K562 (cell line): ENCODE measurements around the gene GALNT12. TPM values are rescaled to one million over a fixed set of nuclear protein-coding genes. Genes with fewer than 3 reads are reported as not detected.

ENCODE experiments used
- ATAC-seq: fragments of 200-7000 bp; cut with Tn5 transposase; 3 replicates; pipeline ENCODE4 v1.9.1; 2020; ENCODE audit warnings: moderate library complexity
- BruUV-seq: library from RNA; stranded (reverse); fragments of 400-500 nt; replicated peaks from 2 replicates; lab custom pipeline; 2021; lab: Mats Ljungman, UMichigan
- CTCF ChIA-PET: fragments of 300-600 bp; formaldehyde crosslinking; extraction: SDS; loops from one replicate; lab custom pipeline; 2021; ENCODE audit warnings: low intra/inter-chr PET ratio; lab: Yijun Ruan, JAX
- POLR2A ChIA-PET: fragments of 300-600, 350-650 bp; sonication (Branson Sonifier 250); formaldehyde crosslinking; extraction: SDS; loops from one replicate; lab custom pipeline; 2021; ENCODE audit warnings: antibody characterized with exemption, inconsistent platforms; lab: Yijun Ruan, JAX
- DNase-seq, 4 experiments: peaks; one replicate each; pipeline versions ENCODE4 v3.0.0 to v3.0.0-alpha.2; 2011 to 2018; ENCODE audit warnings: low spot score in 3 of 4, mixed read lengths in 3 of 4; ENCODE audit errors: extremely low read depth in 1 of 4
- FAIRE-seq: peaks from 2 replicates; lab custom pipeline; 2011; peaks lifted over from hg19 to GRCh38; lab: Jason Lieb, UNC
- H2AFZ ChIP-seq: 2 replicates; pipeline ENCODE4 v1.6.0; 2011; ENCODE audit warnings: low read depth, low read length, control low read depth, inconsistent platforms
- H3K27ac ChIP-seq: fragments of 200-600 bp; 3 replicates; pipeline ENCODE4 v1.8.0; 2011; ENCODE audit warnings: low read depth, mild to moderate bottlenecking, control low read depth, inconsistent platforms, low read length, moderate library complexity, mixed read lengths; ENCODE audit errors: extremely low read depth
- H3K27me3 ChIP-seq, 2 experiments: fragments of 300-600 bp in 1 of 2; 2 replicates in 1 of 2; 3 replicates in 1 of 2; pipeline versions ENCODE4 v1.6.0 to v1.8.0; 2011; ENCODE audit warnings: inconsistent platforms in 2 of 2, low read length in 2 of 2, mild to moderate bottlenecking in 1 of 2, mixed read lengths in 1 of 2, moderate library complexity in 1 of 2; ENCODE audit not compliant: control insufficient read depth in 2 of 2, insufficient read depth in 2 of 2
- H3K36me3 ChIP-seq: fragments of 300-600 bp; 3 replicates; pipeline ENCODE4 v1.8.0; 2011; ENCODE audit warnings: mild to moderate bottlenecking, low read length, inconsistent platforms; ENCODE audit not compliant: control insufficient read depth, insufficient read depth
- H3K4me1 ChIP-seq, 2 experiments: fragments of 200-600 bp in 1 of 2; replicated peaks in 1 of 2; 2 replicates in 1 of 2; 3 replicates in 1 of 2; pipeline versions ENCODE4 v1.5.1 to v1.8.0; 2011; ENCODE audit warnings: inconsistent platforms in 2 of 2, low read length in 2 of 2, mild to moderate bottlenecking in 1 of 2, mixed read lengths in 1 of 2, moderate library complexity in 1 of 2; ENCODE audit not compliant: control insufficient read depth in 2 of 2, insufficient read depth in 2 of 2
- H3K4me2 ChIP-seq: 2 replicates; pipeline ENCODE4 v1.6.1; 2011; ENCODE audit warnings: low read length, control low read depth, inconsistent platforms, mixed read lengths; ENCODE audit not compliant: insufficient read depth
- H3K4me3 ChIP-seq: fragments of 200-600 bp; sonication (generic), shearing (Covaris generic); 2 replicates; pipeline ENCODE4 v1.5.1; 2016; ENCODE audit warnings: control low read depth, inconsistent platforms
- H3K79me2 ChIP-seq: fragments of 200-600 bp; 3 replicates; pipeline ENCODE4 v1.8.0; 2011; ENCODE audit warnings: low read length, inconsistent platforms; ENCODE audit not compliant: control insufficient read depth, insufficient read depth
- H3K9ac ChIP-seq, 2 experiments: 2 replicates each; pipeline versions ENCODE4 v1.6.0 to v1.6.1; 2011; ENCODE audit warnings: low read depth in 2 of 2, low read length in 2 of 2, control low read depth in 1 of 2, inconsistent platforms in 1 of 2, mild to moderate bottlenecking in 1 of 2, mixed read lengths in 1 of 2; ENCODE audit not compliant: insufficient read depth in 1 of 2
- H3K9me1 ChIP-seq: one replicate; pipeline ENCODE4 v1.6.0; 2011; ENCODE audit warnings: inconsistent platforms, mild to moderate bottlenecking, low read length, moderate library complexity; ENCODE audit not compliant: control insufficient read depth, insufficient read depth
- H3K9me3 ChIP-seq: replicated peaks from 2 replicates; pipeline ENCODE4 v1.5.1; 2011; ENCODE audit warnings: low read depth, low read length, inconsistent platforms; ENCODE audit not compliant: control insufficient read depth, insufficient read depth
- H4K20me1 ChIP-seq: replicated peaks from 2 replicates; pipeline ENCODE4 v1.6.1; 2011; ENCODE audit warnings: low read length, inconsistent platforms, mixed read lengths; ENCODE audit not compliant: control insufficient read depth, insufficient read depth
- ARHGAP35 ChIP-seq: fragments of 450-650 bp; IDR thresholded peaks from 2 replicates; pipeline ENCODE4 v1.6.1; 2018; ENCODE audit not compliant: partially characterized antibody
- LCOR ChIP-seq: sonication (generic); formaldehyde crosslinking; IDR thresholded peaks from 2 replicates; pipeline ENCODE4 v1.8.0; 2022; ENCODE audit warnings: mild to moderate bottlenecking, missing genetic modification reagents
- MED1 ChIP-seq: sonication (generic); formaldehyde crosslinking; IDR thresholded peaks from 2 replicates; pipeline ENCODE4 v1.8.1; 2023; ENCODE audit warnings: missing genetic modification reagents, borderline replicate concordance
- POLR2G ChIP-seq: fragments of 200-400 bp; formaldehyde crosslinking; IDR thresholded peaks from 2 replicates; pipeline ENCODE4 v1.6.1; 2017; ENCODE audit warnings: low read depth, mild to moderate bottlenecking, antibody characterized with exemption, low read length, moderate library complexity
- SPI1 ChIP-seq: IDR thresholded peaks from 2 replicates; pipeline ENCODE4 v1.6.1; 2011; ENCODE audit warnings: low read depth, low read length, control low read depth, borderline replicate concordance
- SREBF2 ChIP-seq: sonication (generic); formaldehyde crosslinking; IDR thresholded peaks from 2 replicates; pipeline ENCODE4 v1.4.0; 2020; ENCODE audit warnings: mild to moderate bottlenecking, missing genetic modification reagents
- YBX1 ChIP-seq: fragments of 450-650 bp; IDR thresholded peaks from 2 replicates; pipeline ENCODE4 v1.7.1; 2016; ENCODE audit warnings: mild to moderate bottlenecking
- ZNF75A ChIP-seq: fragments of 450-650 bp; formaldehyde crosslinking; IDR thresholded peaks from 2 replicates; pipeline ENCODE4 v1.4.0; 2020; ENCODE audit warnings: mild to moderate bottlenecking
- WGBS: fragments of 100-300 bp; shearing (Covaris generic); methylation state at CpG from one replicate; pipeline ENCODE4 v1.1.6; 2016; ENCODE audit warnings: low coverage, mixed read lengths; ENCODE audit not compliant: insufficient coverage; ENCODE audit errors: missing lambda C conversion rate; 5-methylcytosine and 5-hydroxymethylcytosine counted together
- in situ Hi-C: fragments of 300-500 bp; cut with MboI; formaldehyde crosslinking; loops from 4 replicates; pipeline ENCODE4 v1.15.0; 2018; ENCODE audit warnings: inconsistent platforms, mixed read lengths
- intact Hi-C: fragments of 100-400 bp; cut with micrococcal nuclease; formaldehyde crosslinking; loops from 2 replicates; pipeline ENCODE4 v1.14.2; 2022
- polyA plus RNA-seq, 8 experiments: library from polyadenylated mRNA; depleted of rRNA in 4 of 8; stranded (reverse) in 5 of 8; unstranded in 3 of 8; fragments of >200 nt; fragmentation: Nextera tagmentation in 2 of 8; fragmentation: Illumina TruSeq in 1 of 8; extraction: Ambion mirVana in 2 of 8; extraction: Trizol in 1 of 8; gene quantifications; 2 replicates each; pipeline versions ENCODE4 v1.2.1 to v1.2.3, GENCODE V29; 2011 to 2014; ENCODE audit warnings: inconsistent platforms in 1 of 8, missing spikeins in 1 of 8
- total RNA-seq, 7 experiments: library from RNA; depleted of rRNA in 6 of 7; stranded (reverse); fragments of >200 nt in 6 of 7; fragmentation: Illumina TruSeq in 2 of 7; extraction: Trizol in 2 of 7; gene quantifications; 2 replicates each; pipeline versions ENCODE4 v1.2.1 to v1.2.3, GENCODE V29; 2011 to 2021; ENCODE audit warnings: low replicate concordance in 1 of 7
- TF ChIP-seq, protein P1 (sequence below), 3 experiments: IDR thresholded peaks in 2 of 3; conservative IDR thresholded peaks in 1 of 3; 2 replicates each; pipeline ENCODE4 v1.5.1; 2011 to 2012; ENCODE audit warnings: low read length in 3 of 3, mild to moderate bottlenecking in 3 of 3, control low read depth in 2 of 3, improper control_type of control experiment in 1 of 3, inconsistent platforms in 1 of 3, low read depth in 1 of 3, mixed read lengths in 1 of 3, moderate library complexity in 1 of 3; ENCODE audit not compliant: insufficient read depth in 2 of 3
- TF ChIP-seq, protein P2 (sequence below): sonication (generic); formaldehyde crosslinking; IDR thresholded peaks from 2 replicates; pipeline ENCODE4 v1.5.0; 2020; ENCODE audit warnings: missing genetic modification reagents
- TF ChIP-seq, protein P3 (sequence below): sonication (generic); formaldehyde crosslinking; IDR thresholded peaks from 2 replicates; pipeline ENCODE4 v1.8.0; 2022; ENCODE audit warnings: mild to moderate bottlenecking, missing genetic modification reagents
- TF ChIP-seq, protein P4 (sequence below): fragments of 450-650 bp; IDR thresholded peaks from 2 replicates; pipeline ENCODE4 v1.6.1; 2017; ENCODE audit warnings: antibody characterized with exemption
- TF ChIP-seq, protein P5 (sequence below): fragments of 200-800 bp; sonication (Bioruptor generic); IDR thresholded peaks from 2 replicates; pipeline ENCODE4 v1.6.1; 2017; ENCODE audit warnings: missing genetic modification characterization, missing compliant biosample characterization

Gene GALNT12
- total and polyA plus RNA-seq, 9 of the 15 experiments (the other 6 are each of a cell fraction or from before 2014, with no cell fraction given): 29.7 to 82.9 (median 44.2) TPM

DNA sequence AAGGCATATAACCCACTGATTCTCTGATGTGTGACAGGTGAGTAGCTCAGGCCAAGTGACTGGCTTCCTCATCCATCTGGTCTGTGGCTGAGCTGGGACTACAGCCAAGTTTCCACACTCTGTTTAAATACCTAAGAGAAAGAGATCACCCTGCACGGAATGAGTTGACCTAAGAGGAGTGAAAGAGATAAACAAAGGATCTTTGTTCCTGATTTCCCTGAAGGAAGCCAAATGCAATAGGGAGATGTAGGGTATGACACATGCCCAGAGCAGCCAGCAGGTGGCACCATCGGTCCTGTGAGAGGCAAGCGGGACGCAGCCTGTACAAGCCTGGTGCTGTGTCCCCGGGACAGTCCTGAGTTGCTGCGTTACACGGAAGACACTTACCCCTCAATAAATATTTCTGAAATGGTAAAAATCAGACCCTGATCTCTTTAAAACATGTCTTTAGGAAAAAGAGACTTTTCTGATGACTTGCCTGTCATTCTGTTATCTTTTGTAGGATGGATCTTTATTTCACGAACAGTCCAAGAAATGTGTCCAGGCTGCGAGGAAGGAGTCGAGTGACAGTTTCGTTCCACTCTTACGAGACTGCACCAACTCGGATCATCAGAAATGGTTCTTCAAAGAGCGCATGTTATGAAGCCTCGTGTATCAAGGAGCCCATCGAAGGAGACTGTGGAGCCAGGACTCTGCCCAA lies 41.1 kb downstream of the GALNT12 start (continued):
- TF ChIP-seq SPI1: no peak
- TF ChIP-seq, protein P1, sequence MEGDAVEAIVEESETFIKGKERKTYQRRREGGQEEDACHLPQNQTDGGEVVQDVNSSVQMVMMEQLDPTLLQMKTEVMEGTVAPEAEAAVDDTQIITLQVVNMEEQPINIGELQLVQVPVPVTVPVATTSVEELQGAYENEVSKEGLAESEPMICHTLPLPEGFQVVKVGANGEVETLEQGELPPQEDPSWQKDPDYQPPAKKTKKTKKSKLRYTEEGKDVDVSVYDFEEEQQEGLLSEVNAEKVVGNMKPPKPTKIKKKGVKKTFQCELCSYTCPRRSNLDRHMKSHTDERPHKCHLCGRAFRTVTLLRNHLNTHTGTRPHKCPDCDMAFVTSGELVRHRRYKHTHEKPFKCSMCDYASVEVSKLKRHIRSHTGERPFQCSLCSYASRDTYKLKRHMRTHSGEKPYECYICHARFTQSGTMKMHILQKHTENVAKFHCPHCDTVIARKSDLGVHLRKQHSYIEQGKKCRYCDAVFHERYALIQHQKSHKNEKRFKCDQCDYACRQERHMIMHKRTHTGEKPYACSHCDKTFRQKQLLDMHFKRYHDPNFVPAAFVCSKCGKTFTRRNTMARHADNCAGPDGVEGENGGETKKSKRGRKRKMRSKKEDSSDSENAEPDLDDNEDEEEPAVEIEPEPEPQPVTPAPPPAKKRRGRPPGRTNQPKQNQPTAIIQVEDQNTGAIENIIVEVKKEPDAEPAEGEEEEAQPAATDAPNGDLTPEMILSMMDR (IDR thresholded peaks at IDR 0.05 in 2 of 3, conservative IDR thresholded peaks at IDR 0.05 in 1 of 3; ENCODE audit: insufficient read depth in 2 of 3, low read depth in 1 of 3, low read length in 3 of 3): peak; percentile 93 to 98 (median 96)

DNA sequence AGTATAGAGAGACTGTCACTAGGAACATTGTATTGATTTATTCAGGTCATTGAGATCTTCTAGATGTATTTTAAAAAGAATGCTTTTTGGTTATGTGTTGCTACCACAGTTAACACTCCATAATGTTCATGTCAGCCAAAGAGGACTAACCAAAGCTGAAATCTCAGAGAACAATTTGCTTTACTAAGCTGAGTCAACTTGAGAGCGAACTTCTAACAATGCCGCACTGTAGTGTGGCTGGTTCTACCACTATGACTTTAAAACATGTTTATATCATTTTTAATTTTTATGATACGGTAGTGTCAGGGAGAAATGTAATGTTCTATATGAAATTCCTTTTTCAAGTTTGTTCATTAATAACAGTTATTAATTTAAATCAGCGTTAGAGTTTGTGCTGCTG lies 42.1 kb downstream of the GALNT12 start:
- intact Hi-C loops: loop anchor here (5.0 kb wide), 3 partner anchors 42 to 293 kb away; partner anchors contain the start of gene GALNT12
- Histone ChIP-seq H4K20me1 (no peaks in the 10 kb centered on the region), H3K36me3 (peaks cover 59% of the 10 kb centered on the region), H3K4me1 (peaks cover 11 to 49% of the 10 kb centered on the region in 2 experiments; a peak in 4 of 5 replicates), H3K9me3 (no peaks in the 10 kb centered on the region), H3K9me1 (no peaks in the 10 kb centered on the region), H3K27me3 (no peaks in the 10 kb centered on the region), H2AFZ (no peak overlapping the region), H3K27ac (no peak overlapping the region), H3K9ac (no peak overlapping the region; a peak in 1 of 4 replicates), H3K4me3 (no peak overlapping the region), H3K79me2 (no peaks in the 10 kb centered on the region), H3K4me2 (no peak overlapping the region)
- no peak for DNase-seq
- no TSS peak for BruUV-seq
- no peak for ATAC-seq
- no peak for FAIRE-seq
- ChIA-PET POLR2A (interaction anchor here (0.5 to 1.9 kb wide), 4 partner anchors 10 to 182 kb away, joined by 3 to 8 read pairs (median 3); no protein-coding TSS in a partner anchor), CTCF (interaction anchor here (0.7 to 4.7 kb wide), 4 partner anchors 125 to 291 kb away, joined by 3 to 34 read pairs (median 9); no protein-coding TSS in a partner anchor)
- in situ Hi-C loops: loop anchor here (5.0 kb wide), 1 partner anchor 148 kb away; no protein-coding TSS in a partner anchor
- WGBS: 81% methylated on average over 4 of the region's 4 CpGs
- TF ChIP-seq, protein P2, sequence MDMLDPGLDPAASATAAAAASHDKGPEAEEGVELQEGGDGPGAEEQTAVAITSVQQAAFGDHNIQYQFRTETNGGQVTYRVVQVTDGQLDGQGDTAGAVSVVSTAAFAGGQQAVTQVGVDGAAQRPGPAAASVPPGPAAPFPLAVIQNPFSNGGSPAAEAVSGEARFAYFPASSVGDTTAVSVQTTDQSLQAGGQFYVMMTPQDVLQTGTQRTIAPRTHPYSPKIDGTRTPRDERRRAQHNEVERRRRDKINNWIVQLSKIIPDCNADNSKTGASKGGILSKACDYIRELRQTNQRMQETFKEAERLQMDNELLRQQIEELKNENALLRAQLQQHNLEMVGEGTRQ (CRISPR knock-in tag): no peak
- TF ChIP-seq ARHGAP35: no peak
- no peak for TF ChIP-seq LCOR
- TF ChIP-seq YBX1: no peak
- TF ChIP-seq, protein P3, sequence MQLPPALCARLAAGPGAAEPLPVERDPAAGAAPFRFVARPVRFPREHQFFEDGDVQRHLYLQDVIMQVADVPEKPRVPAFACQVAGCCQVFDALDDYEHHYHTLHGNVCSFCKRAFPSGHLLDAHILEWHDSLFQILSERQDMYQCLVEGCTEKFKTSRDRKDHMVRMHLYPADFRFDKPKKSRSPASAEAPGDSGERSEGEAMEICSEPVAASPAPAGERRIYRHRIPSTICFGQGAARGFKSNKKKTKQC: no peak
- TF ChIP-seq, protein P4, sequence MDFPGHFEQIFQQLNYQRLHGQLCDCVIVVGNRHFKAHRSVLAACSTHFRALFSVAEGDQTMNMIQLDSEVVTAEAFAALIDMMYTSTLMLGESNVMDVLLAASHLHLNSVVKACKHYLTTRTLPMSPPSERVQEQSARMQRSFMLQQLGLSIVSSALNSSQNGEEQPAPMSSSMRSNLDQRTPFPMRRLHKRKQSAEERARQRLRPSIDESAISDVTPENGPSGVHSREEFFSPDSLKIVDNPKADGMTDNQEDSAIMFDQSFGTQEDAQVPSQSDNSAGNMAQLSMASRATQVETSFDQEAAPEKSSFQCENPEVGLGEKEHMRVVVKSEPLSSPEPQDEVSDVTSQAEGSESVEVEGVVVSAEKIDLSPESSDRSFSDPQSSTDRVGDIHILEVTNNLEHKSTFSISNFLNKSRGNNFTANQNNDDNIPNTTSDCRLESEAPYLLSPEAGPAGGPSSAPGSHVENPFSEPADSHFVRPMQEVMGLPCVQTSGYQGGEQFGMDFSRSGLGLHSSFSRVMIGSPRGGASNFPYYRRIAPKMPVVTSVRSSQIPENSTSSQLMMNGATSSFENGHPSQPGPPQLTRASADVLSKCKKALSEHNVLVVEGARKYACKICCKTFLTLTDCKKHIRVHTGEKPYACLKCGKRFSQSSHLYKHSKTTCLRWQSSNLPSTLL: no peak
- TF ChIP-seq ZNF75A (CRISPR knock-in tag): no peak
- no peak for TF ChIP-seq SREBF2 (CRISPR knock-in tag)
- TF ChIP-seq, protein P5, sequence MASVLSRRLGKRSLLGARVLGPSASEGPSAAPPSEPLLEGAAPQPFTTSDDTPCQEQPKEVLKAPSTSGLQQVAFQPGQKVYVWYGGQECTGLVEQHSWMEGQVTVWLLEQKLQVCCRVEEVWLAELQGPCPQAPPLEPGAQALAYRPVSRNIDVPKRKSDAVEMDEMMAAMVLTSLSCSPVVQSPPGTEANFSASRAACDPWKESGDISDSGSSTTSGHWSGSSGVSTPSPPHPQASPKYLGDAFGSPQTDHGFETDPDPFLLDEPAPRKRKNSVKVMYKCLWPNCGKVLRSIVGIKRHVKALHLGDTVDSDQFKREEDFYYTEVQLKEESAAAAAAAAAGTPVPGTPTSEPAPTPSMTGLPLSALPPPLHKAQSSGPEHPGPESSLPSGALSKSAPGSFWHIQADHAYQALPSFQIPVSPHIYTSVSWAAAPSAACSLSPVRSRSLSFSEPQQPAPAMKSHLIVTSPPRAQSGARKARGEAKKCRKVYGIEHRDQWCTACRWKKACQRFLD (CRISPR knock-in tag): no peak
- TF ChIP-seq MED1 (CRISPR knock-in tag): no peak
- no peak for TF ChIP-seq POLR2G
